C4-2B (cell line): ENCODE data around the gene GPX1.

Experiments
- H3K27ac ChIP-seq: fragments of 450-650 bp; 2 replicates; pipeline ENCODE4 v1.5.1; 2017
- CTCF ChIP-seq: fragments of 450-650 bp; conservative IDR thresholded peaks from 2 replicates; pipeline ENCODE4 v1.5.1; 2017; ENCODE audit warnings: mild to moderate bottlenecking
- ZFX ChIP-seq: fragments of 450-650 bp; IDR thresholded peaks from 2 replicates; pipeline ENCODE4 v1.6.1; 2017

GPX1 gene

GRCh38 chr3:49327485-49327884 lies 30.7 kb downstream of the GPX1 start:
- H3K27ac ChIP-seq: no peak overlapping the region

GRCh38 chr3:49324768-49325167 lies 33.4 kb downstream of the GPX1 start:
- no peak overlapping the region for H3K27ac ChIP-seq
- TF ChIP-seq CTCF (no peak), ZFX (no peak)

More at GRCh38 chr3:49327485-49327884, 30.7 kb downstream of the GPX1 start:
- TF ChIP-seq ZFX (no peak), CTCF (no peak; the same call in 1 of the 2 replicates)

GRCh38 chr3:49316696-49317457 lies 41.3 kb downstream of the GPX1 start:
- TF ChIP-seq ZFX: no peak
- no peak for TF ChIP-seq CTCF
- H3K27ac ChIP-seq: no peak overlapping the region

- TF ChIP-seq ZFX (no peak), CTCF (no peak)
- H3K27ac ChIP-seq: no peak overlapping the region
These were observed 44.1 kb downstream of the GPX1 start for GRCh38 chr3:49313896-49314688.

DNA sequence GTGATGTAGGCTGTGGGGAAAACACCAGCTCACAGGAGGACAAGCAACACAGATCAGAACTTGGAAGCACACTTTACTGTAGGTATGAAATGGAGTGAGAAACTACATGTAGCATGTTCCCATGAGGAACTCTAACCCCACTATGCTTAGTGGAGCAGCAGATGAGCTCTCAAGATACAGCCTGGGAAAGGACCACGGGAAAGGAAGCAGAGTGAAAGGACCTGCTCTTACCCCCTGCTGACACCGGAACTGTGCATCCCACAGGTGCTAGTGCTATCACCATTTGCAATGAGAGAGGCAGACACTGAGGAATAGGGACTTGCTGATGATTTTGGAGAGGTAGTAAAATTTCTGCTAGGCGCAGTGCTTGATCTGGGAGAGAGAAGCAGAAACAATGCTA lies 46.9 kb downstream of the GPX1 start:
- no peak for TF ChIP-seq ZFX
- no peak for TF ChIP-seq CTCF
- no peak overlapping the region for H3K27ac ChIP-seq

- TF ChIP-seq CTCF: no peak
- no peak for TF ChIP-seq ZFX
- no peak overlapping the region for H3K27ac ChIP-seq
These were observed 47.5 kb downstream of the GPX1 start for GRCh38 chr3:49310677-49311076.
